Fibroblast of skin of abdomen (primary cell): ENCODE results near the gene COL4A2.

ENCODE experiments used
- DNase-seq: peaks from one replicate; pipeline ENCODE4 v3.0.0-alpha.2; 2013

The COL4A2 gene

DNA sequence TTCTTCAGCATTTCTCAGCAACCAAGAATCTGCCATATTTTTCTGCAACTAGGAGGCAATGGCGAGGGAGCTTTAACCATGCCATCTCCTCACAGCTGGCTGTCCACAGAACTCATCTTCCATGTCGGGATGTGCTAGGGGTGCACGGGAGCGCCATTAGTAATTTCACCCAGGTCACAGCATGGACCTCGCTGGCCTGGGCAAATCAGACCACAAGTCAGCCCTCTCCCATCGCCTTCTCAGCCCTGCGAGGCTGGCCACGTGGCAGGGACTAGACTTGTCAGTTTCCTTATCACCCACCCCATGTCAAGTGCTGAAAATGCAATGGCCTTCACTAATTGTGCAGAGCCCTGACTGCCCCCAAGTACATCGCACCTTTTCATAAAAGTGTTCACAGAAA lies 15.8 kb upstream of the COL4A2 start:
- no peak for DNase-seq

GRCh38 chr13:110293037-110293436 lies 14.0 kb upstream of the COL4A2 start:
- no peak for DNase-seq

DNA sequence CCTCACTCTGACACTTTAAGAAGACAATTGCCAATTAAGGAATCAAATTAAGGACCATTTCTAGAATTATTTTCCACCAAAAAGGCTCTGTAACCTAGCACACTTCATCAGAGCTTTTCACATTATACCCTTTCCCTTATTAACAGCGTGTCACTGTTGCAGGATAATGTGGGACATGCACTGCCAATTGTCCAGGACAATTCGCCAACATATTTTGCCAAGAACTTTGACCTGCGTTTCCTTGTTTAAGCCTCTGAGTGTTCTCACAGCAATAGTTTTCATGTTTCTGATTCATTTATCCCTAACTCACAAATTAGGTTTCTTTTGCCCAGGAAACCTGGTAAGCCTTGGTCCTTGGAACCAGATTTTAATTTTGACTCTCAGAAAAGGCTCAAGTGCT lies 13.4 kb upstream of the COL4A2 start:
- no peak for DNase-seq

DNA sequence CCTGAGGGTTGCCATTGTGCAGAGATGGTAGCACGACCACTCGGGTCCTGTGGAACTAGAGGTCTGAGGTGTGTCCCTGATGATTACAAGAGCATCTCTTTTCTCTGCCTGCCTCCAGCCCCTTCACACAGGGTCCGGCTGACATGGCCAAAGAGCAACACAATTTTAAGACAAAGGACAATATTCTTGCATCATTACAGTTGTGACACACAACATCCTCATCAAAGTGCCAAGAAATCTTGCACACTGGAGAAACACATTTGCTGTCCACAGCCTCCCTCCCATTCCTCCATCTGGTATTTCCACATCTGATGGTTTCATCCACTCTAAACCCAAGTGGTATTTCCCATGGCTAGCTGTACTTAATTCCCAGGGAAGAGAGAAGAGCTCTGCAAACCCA lies 12.9 kb upstream of the COL4A2 start:
- DNase-seq: peak; percentile 48

GRCh38 chr13:110294622-110295021 lies 12.5 kb upstream of the COL4A2 start:
- DNase-seq: no peak

DNA sequence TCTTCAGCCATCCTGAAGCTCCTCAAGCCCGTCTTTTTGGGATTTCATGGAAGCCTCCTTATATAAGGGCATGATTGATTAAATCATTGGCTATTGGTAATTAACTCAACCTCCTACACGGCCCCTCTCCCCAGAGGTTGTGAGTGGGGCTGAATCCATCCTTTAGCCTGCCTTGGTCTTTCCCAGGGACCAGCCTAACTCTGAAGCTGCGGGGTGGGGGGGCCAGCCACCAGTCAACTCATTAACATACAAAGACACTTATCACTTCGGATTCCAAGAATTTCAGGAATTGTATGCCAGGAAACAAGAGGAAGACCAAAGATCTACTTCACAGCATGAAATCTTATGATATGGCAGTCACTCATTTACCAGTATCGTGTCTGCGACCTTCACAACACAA lies 10.1 kb upstream of the COL4A2 start:
- no peak for DNase-seq

DNA sequence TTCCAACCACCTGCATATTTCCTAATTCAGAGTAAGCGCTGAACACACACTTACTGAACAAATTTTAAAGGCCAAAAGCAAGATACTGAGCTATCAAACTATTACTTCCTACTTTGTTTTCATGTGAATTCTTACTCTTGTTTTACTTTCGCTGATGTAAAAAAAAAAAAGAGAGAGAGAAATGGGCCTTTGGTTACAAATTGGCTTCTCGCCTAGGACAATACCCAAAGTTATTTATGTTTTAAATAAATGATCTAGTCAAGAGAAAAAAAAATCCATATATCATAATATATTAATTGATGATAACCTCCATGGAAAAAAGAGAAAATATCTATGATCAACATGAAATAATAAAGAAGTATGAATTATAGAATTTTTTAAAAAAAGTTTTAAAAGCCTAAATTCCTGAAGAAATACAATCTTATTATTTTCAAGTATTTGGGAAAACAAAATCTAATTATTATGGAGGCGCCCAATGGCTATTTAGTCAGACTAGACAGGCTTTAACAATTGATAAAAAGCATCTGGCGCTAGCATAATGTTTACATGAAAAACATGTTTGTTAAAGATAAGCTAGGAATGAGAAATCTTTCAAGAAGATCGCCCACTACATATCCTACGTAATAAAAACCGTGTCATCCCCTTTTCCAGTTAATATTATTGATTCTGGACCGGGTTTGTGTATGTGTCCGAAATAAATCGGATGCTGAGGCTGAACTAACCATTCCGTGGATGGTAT lies 9.1 kb upstream of the COL4A2 start:
- no peak for DNase-seq

GRCh38 chr13:110298505-110299282 lies 8.4 kb upstream of the COL4A2 start:
- no peak for DNase-seq

GRCh38 chr13:110299283-110299840 lies 7.7 kb upstream of the COL4A2 start:
- no peak for DNase-seq

- DNase-seq: no peak
These were observed 6.8 kb upstream of the COL4A2 start for GRCh38 chr13:110300090-110300815.

DNA sequence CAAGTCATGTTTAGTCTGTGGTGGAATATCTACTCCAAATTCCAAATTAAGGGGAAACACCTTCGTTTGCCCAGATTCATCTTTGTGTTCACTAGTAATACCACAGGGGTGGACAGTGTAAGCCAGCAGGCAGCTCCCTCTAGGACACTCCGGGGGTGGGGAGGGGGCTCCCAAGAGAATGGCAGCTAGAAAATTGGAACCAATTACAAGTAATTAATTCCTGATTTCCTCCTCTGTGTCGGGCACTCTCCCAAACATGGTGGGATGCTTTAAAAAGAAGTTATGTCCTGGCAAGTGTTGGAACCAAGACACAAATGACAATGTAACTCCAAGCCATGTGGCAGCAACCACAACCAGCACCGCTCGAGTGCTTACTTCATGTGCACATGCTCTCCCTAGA lies 6.0 kb upstream of the COL4A2 start:
- no peak for DNase-seq

GRCh38 chr13:110301606-110302553 lies 5.2 kb upstream of the COL4A2 start:
- peak; percentile 94 for DNase-seq

DNA sequence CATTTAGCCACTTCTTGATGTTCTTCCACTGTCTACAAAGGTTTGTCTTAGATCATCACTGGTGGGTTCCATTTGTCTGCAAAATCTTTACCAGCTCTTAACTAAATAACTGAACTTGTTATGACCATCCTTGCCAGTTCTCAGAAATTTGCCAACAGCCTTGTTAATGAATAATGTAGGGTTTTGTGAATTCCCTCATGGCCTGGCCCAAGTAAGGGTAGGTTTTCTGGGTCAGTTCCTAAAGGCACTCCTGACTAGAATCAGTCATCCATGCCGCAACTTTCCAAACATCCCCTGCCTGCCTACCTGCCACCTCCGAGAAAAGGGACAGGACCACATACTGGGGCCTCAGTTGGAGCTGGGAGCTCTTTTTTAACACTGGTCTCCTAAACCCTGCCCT lies 4.1 kb upstream of the COL4A2 start:
- no peak for DNase-seq

- DNase-seq: no peak
These were observed 3.4 kb upstream of the COL4A2 start for GRCh38 chr13:110303644-110304043.

DNA sequence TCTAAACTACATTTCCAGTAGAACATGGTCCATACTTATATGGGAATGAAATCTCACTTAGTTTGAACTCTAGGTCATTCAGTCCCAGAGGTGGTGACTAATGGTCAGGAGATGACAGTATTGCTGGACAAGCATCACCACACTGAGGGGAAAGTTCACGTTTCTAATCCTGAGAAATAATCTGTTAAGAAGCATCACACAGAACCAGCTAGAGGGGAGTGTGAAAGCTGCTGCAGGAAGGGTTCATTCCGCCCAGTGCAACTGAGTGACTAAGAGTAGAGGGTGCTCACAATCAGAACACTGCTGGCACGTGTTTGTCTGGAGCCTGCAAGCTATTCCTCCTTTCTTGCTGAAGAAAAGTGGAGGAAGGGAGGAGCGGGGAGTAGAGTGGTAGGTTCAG lies 2.8 kb upstream of the COL4A2 start:
- DNase-seq: no peak

- DNase-seq: no peak
These were observed 2.1 kb upstream of the COL4A2 start for GRCh38 chr13:110305001-110305400.

- DNase-seq: no peak
These were observed 1.5 kb upstream of the COL4A2 start for GRCh38 chr13:110305544-110305943.

GRCh38 chr13:110305949-110306339 lies 1.1 kb upstream of the COL4A2 start:
- DNase-seq: no peak

DNA sequence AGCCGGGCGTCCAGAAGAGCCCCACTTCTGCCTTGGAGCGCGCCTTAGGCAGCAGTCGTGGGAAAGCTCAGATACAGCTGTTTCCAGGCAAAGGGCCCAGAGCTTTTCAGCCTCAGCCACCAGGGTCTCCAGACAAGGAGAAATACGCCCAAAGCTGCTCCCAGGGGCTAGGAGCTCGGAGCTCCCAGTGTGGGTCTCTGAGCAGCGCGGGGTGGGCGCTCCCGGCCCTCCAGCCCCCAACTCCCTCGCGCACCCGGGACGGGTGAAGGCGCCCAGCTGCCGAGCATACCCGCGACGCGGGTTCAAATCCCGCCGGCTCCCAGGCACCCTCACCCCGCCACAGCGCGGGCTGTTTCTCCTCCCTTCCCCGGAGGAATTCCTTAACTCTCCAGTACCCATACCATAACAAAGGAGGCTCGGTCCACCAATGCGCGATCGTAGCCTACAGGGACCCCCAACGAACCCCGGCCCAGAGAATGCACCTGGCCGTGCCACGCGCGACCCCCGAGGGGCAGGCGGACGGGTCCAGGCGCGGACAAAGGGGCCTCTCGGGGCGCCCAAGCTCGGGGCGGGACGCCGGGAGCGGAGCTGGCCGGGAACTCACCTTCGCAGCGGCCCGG lies 634 bp upstream of the COL4A2 start:
- DNase-seq: no peak

DNA sequence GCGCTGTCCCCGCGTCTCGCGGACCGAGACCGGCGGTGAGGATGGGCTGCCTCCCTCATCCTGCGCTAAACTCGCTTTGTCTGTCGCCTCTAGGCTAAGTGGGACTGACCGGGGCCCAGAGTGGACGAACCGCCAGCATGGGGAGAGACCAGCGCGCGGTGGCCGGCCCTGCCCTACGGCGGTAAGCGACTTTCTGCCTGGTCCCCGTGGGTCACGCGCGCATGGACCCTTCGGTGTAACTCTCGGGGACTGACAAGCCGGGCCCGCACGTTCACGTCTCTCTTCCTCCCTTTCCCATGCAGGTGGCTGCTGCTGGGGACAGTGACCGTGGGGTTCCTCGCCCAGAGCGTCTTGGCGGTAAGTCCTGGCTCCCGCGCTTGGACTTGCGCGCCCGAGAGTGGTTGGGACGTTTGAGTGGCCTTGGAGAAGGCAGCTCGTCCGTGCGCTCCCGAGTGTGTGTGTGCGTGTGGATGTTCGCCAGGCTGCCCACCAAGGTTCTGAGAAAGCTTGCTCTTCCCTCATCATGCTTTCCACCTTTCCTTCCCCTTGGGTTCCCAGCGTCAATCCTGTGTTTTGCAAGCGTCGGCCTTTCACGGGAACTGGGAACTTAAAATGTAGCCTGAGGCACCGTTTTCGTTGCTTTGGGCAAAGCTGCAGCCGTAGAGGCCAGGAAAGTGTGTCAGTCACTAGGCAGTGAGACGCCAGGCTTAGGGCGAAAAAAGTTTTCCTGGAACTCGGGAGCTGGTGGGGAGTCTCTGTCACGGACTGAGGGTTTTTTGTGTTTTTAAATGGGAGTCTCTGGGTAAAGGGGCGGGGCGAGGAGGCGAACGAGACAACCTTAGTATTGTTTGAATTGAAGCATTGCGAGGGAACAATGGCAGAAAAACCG lies 927 bp downstream of the COL4A2 start:
- DNase-seq: peak; percentile 45
